ENCODE data around the gene NXPH4.

GRCh38 chr12:57214398-57214781, 2.2 kb upstream of the NXPH4 start:
- TF ChIP-seq POLR2A (IDR thresholded peaks at IDR 0.05) (no peak), CTCF (IDR thresholded peaks at IDR 0.05) (peak; percentile 46 to 67 (median 63))
